ENCODE data around the gene CCL4.

GRCh38 chr17:36133602-36134236, 30.1 kb downstream of the CCL4 start:
- TF ChIP-seq CTCF (IDR thresholded peaks at IDR 0.05) (no peak), POLR2A (IDR thresholded peaks at IDR 0.05) (no peak)
